Measurements from ENCODE around the gene PON2.

Gene PON2

GRCh38 chr7:95444796-95445195, 10.0 kb upstream of the PON2 start:
- no peak for DNase-seq (ENCODE audit: low read depth, low spot score)

DNA sequence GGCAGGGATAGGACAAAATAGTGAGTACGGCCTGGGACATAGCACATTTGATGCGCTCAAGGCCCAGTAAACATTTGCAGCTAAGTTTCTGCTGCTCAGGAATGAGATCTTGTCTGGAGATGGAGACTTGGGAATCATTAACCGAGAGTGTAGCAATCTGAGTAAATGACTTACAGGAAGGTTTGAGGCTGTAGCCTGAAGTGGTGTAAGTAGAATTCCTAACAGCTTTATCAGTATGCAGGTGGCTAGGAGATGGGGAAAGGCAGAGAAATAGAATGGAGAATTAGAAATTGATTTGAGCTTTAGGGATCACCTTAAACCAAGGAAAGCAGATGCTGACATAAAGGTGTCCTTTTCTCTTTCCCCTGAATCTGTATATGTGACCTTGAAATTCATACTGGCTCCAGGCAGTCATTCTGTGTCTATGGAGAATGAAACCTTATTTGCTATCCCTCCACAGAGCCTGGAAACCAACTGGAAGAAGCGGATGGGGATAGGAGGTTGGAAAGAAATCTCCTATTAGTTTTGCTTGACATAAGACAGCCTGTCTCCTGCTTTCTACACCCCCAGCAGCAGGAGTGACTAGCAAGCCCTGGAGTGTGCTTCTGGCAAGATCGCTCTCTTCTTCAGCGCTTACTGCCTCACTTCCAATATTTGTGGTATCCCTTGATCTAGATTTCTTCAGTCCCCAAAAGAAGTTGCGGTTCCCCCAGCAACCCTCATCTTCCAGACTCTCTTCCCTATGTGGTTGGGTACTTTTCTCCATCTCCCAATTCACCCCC, 6.4 kb upstream of the PON2 start:
- DNase-seq (ENCODE audit: low read depth, low spot score): no peak

- DNase-seq (ENCODE audit: low read depth, low spot score): no peak
These were observed 5.7 kb upstream of the PON2 start for GRCh38 chr7:95440394-95441038.

GRCh38 chr7:95436407-95436806, 1.6 kb upstream of the PON2 start:
- no peak for DNase-seq (ENCODE audit: low read depth, low spot score)

DNA sequence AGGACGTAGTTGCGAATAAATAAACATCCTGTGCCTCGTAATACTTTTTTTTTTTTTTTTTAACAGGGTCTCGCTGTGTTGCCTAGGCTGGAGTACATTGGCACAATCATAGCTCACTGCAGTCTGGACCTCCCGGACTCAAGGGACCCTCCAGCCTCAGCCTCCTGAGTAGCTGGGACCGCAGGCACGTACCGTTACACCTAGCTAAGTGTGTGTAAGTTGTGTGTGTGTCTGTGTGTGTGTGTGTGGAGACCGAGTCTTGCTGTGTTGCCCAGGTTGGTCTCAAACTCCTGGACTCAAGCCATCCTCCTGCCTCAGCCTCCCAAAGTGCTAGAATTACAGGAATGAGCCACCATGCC, 573 bp upstream of the PON2 start:
- no peak for DNase-seq (ENCODE audit: low read depth, low spot score)

DNA sequence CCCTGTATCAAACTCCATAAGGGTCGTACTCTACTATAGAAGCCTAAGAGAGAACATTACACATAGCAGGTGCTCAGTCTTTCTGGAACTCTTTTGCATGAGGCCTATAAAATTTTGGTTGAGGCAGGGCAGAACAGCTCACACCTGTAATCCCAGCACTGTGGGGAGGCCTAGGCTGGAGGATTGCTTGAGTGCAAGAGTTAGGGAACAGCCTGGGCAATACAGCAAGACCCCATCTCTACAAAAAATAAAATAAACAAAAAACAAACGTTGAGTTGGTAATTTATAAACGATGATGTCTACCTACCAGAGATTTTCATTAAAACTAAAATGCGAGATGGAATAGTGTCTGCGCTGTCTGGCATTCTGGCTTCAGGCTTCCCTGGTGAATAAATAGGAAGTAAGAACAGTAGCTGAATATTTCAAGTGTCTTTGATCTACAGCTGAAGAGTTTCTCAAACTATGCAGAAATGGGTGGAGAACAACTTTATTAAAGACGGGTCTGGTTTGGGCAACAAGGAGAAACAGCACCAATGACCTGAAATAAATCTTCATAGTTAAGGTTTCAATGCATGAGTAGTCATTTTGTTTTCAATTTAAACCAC, 774 bp downstream of the PON2 start:
- no peak for DNase-seq (ENCODE audit: low read depth, low spot score)

- no peak for DNase-seq (ENCODE audit: low read depth, low spot score)
These were observed 1.7 kb downstream of the PON2 start for GRCh38 chr7:95433129-95433528.

GRCh38 chr7:95432606-95433005, 2.2 kb downstream of the PON2 start:
- no peak for DNase-seq (ENCODE audit: low read depth, low spot score)

- DNase-seq (ENCODE audit: low read depth, low spot score): no peak
These were observed 4.0 kb downstream of the PON2 start for GRCh38 chr7:95430864-95431263.

DNA sequence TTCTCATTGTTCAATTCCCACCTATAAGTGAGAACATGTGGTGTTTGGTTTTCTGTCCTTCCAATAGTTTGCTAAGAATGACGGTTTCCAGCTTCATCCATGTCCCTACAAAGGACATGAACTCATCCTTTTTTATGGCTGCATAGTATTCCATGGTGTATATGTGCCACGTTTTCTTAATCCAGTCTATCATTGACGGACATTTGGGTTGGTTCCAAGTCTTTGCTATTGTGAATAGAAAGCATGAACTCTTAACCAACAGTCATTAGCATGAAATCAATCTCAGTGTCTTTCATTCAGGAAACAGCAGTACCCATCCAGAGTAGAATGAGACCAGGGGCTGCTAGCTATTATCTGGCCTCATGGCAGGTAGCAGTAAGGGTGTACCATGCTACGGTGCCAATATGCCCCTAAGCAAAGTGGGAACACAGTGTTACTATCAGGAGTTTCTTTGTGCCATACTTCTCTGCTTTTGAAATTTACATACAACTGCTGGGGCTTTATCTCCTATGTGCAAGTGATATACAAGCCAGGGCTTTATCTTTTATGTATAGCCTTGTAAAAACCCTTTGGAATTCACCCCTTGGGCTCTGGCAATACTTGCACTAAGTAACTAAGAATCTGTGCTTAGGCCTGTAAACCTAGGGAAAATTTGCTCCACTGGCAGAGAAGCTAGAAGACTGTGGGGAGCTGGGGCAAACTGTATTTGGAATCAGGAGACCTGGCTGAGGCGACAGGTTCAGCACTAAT, 5.4 kb downstream of the PON2 start:
- DNase-seq (ENCODE audit: low read depth, low spot score): no peak

- DNase-seq (ENCODE audit: low read depth, low spot score): no peak
These were observed 6.8 kb downstream of the PON2 start for GRCh38 chr7:95427914-95428516.

- no peak for DNase-seq (ENCODE audit: low read depth, low spot score)
These were observed 7.7 kb downstream of the PON2 start for GRCh38 chr7:95427166-95427565.

DNA sequence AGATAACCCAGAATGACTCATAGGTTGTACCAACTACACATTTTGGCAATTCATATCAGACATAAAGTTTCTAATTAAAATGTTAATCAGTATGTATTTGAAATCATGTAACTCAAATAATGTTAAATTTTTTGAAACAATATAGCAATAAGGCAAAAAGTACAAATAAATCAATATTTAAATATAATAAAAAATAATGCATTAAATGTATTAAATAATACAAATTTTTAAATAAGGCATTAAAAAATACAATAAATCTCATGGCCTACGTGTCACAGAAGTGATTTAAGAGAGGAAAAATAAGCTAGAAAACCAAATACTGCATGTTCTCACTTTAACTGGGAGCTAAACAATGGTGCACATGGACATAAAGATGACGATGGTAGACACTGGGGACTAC, 9.1 kb downstream of the PON2 start:
- DNase-seq (ENCODE audit: low read depth, low spot score): no peak

- DNase-seq (ENCODE audit: low read depth, low spot score): no peak
These were observed 10.1 kb downstream of the PON2 start for GRCh38 chr7:95424716-95425115.

DNA sequence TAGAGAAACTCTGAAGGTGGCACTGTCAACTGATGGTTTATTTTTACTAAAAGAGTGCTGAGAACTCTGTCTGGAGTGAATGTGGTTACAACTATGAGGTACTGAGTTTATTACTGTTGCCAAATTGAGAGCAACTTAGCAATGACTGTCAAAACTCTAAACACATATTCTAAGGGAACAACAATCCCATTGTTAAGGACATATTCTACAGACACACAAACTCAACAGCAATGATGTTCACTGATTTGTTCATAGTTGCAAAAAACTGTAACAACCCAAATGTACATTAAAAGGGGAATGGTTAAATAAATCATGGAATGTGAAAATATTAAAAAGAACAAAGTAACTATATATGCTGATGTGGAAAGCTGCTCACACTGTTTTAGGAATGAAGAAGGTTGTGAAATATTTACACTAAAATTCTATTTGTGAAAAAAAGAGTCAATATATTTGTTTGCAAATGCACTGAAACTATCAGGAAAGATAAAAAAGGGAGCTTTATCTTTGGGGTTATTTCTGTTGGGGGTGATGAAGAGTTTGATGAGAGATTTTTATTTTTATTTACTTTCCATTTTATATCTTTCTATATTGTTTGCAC, 12.9 kb downstream of the PON2 start:
- DNase-seq (ENCODE audit: low read depth, low spot score): no peak

DNA sequence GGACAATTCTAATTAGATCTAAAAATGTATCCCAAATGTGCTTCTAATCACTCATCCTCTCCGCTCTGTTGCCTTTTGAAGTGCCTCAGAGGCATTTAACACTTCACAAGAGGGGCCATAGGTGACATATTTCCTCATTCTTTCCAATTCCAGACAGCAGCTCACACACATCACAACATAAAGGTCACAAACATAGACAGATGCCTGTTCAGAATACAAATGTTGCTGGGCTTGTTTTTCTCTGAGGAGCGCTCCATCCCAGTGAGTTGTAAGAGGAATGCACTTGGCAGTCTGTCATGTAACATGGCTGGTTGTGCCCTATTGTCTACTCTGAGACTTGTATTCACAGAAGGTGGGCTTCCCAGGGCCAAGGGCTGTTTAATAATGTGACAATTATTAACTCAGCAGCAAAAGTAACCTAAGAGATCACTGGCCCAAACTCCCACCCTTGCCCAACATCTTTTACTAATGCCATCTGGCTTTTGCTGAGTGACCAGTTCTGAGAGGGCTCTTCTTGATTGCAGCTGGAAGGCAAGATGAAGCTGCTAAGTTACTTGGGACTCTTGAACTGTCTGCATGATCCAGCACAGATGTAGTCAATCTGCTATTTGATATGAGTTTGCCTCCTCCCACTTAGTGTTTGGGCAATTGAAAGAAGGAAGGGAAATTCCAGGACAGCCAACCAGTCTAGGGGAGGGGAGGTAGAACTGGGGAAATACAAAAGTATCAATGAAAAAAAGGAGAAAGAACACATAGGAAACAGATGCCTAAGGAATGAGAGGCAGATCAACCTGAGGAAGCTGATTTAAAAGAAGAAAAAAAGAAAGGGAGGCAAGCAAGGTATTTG, 13.6 kb downstream of the PON2 start:
- no peak for DNase-seq (ENCODE audit: low read depth, low spot score)

DNA sequence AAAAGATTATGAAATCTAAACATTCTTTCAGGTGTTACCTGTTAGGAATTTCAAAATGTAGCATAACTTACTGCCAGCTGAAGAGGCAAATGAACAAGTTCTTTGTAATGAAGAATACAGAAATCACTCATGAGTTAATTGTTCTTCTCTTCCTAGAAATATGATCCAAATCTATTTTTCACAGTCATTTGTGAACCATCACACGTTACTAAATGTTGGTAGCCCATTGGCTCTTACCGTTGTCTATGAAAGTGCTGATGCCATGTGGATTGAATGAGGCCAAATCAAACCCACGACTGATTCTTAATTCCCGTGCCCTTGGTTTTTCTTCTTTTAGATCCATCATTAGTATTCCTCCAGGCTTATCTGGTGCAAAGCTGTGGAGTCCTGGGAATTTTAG, 22.8 kb downstream of the PON2 start:
- no peak for DNase-seq (ENCODE audit: low read depth, low spot score)

- DNase-seq (ENCODE audit: low read depth, low spot score): no peak
These were observed 23.2 kb downstream of the PON2 start for GRCh38 chr7:95411666-95412065.

GRCh38 chr7:95411036-95411435, 23.8 kb downstream of the PON2 start:
- DNase-seq (ENCODE audit: low read depth, low spot score): no peak

- DNase-seq (ENCODE audit: low read depth, low spot score): no peak
These were observed 27.1 kb downstream of the PON2 start for GRCh38 chr7:95407751-95408150.

DNA sequence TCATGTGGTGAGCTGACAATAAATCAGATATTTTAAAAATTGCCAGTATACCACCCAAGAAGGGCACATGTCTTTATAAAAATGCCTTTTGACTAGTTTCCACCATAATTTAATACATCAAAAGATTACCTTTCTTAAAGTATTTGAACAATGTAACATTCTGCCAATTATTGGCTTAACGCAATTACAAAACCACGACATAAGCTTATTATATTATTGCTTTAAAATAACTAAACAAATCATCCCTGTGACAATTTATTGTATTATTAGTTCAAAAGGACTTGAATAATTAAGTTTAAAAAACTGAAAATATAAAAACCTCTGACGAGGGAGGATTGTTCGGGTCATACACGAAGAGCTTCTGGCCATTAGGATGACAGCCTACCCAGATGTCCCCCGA, 29.0 kb downstream of the PON2 start:
- DNase-seq (ENCODE audit: low read depth, low spot score): no peak

Measured in ELF-1 (cell line).